Inflammatory macrophage treated with lipopolysaccharide for 1 hour (primary cell): ENCODE measurements around the gene TTN.

Experiments
- DNase-seq, 2 donors: peaks; one replicate each; pipeline ENCODE4 v3.0.0-alpha.2; 2020 to 2022

TTN gene

GRCh38 chr2:178480227-178481181 is 326.7 kb downstream of the TTN start, which contains the start of gene PLEKHA3:
PLEKHA3 (plus strand) TSS chr2:178480457; CDS start chr2:178480870, 413 bp downstream.
- DNase-seq, result peak; percentile 94 to 99

- peak; percentile 22 to 26 for DNase-seq
Observed at GRCh38 chr2:178479758-178480226, 327.4 kb downstream of the TTN start.

GRCh38 chr2:178479275-178479616 is 328.0 kb downstream of the TTN start:
- no peak for DNase-seq

GRCh38 chr2:178478439-178479274 is 328.6 kb downstream of the TTN start, which contains the start of gene FKBP7:
FKBP7 (minus strand) TSS chr2:178478600; CDS start chr2:178478499, 101 bp downstream.
- DNase-seq, result peak; percentile 70 to 85

GRCh38 chr2:178478130-178478438 is 329.1 kb downstream of the TTN start:
- DNase-seq, result no peak

- DNase-seq, result no peak
Observed at GRCh38 chr2:178477443-178478129, 329.6 kb downstream of the TTN start.

- DNase-seq, result no peak
Observed at GRCh38 chr2:178476477-178476876, 330.7 kb downstream of the TTN start.
